ENCODE results near the gene PCDHGA1. TPM values are rescaled to one million over a fixed set of nuclear protein-coding genes. Genes with fewer than 3 reads are reported as not detected.

Gene PCDHGA1
- polyA plus RNA-seq, 3 donors: not detected

- no peak overlapping the region for H3K27ac Mint-ChIP-seq
- H3K36me3 ChIP-seq (replicated peaks in 1 of 2; ENCODE audit: control insufficient read depth in 1 of 2, insufficient read depth in 2 of 2, low read length in 2 of 2): no peaks in the 10 kb centered on the region
- H3K4me3 ChIP-seq (replicated peaks in 1 of 3; ENCODE audit: low read depth in 2 of 3, low read length in 3 of 3): no peak overlapping the region
- peaks cover 31 to 32% of the 10 kb centered on the region in 2 donors for H3K9me3 ChIP-seq (replicated peaks in 1 of 2; ENCODE audit: control insufficient read depth in 1 of 2, insufficient read depth in 1 of 2, low read length in 2 of 2)
- H4K20me1 ChIP-seq (ENCODE audit: insufficient read depth, low read length): no peaks in the 10 kb centered on the region
- H3K79me2 ChIP-seq (ENCODE audit: insufficient read depth, low read length): no peaks in the 10 kb centered on the region
- no CpG with 5 or more reads among the region's 2 CpGs for WGBS (ENCODE audit: insufficient coverage)
- H3K27me3 Mint-ChIP-seq (ENCODE audit: low read depth in 3 of 3): peaks cover 39 to 53% (median 53%) of the 10 kb centered on the region in 3 donors
- no peak overlapping the region for H2AFZ ChIP-seq (ENCODE audit: insufficient read depth, low read depth, low read length, poor library complexity, severe bottlenecking)
- peaks cover 32 to 81% of the 10 kb centered on the region in 2 donors for H3K27me3 ChIP-seq (ENCODE audit: control insufficient read depth in 2 of 2, insufficient read depth in 2 of 2, low read length in 2 of 2)
- peaks cover 20 to 22% of the 10 kb centered on the region in 2 donors for H3K36me3 Mint-ChIP-seq
- TF ChIP-seq CTCF (IDR thresholded peaks at IDR 0.05): no peak
- H3K4me3 Mint-ChIP-seq: no peak overlapping the region
- H3K4me1 Mint-ChIP-seq: peaks cover 21% of the 10 kb centered on the region
- intact Hi-C loops (cut with micrococcal nuclease): no loop called here
- H3K27ac ChIP-seq (ENCODE audit: low read depth in 1 of 2, low read length in 2 of 2): no peak overlapping the region
- H3K9ac ChIP-seq (ENCODE audit: insufficient read depth, low read length, poor library complexity, severe bottlenecking): no peak overlapping the region
- peaks cover 22 to 47% (median 37%) of the 10 kb centered on the region in 7 donors for H3K9me3 Mint-ChIP-seq
- no peak overlapping the region for H3K4me2 ChIP-seq (replicated peaks; ENCODE audit: extremely low read depth, low read length, poor library complexity, severe bottlenecking)
- peaks cover 17 to 19% of the 10 kb centered on the region in 2 donors for H3K4me1 ChIP-seq (ENCODE audit: control insufficient read depth in 1 of 2, insufficient read depth in 2 of 2, low read length in 2 of 2)
- DNase-seq: no peak
These were observed 103.7 kb downstream of the PCDHGA1 start for GRCh38 chr5:141434006-141434405.

- Histone ChIP-seq H3K9ac (ENCODE audit: insufficient read depth, low read length, poor library complexity, severe bottlenecking) (no peak overlapping the region), H3K27ac (ENCODE audit: low read depth in 1 of 2, low read length in 2 of 2) (no peak overlapping the region), H3K27me3 (ENCODE audit: control insufficient read depth in 2 of 2, insufficient read depth in 2 of 2, low read length in 2 of 2) (peaks cover 14 to 52% of the 10 kb centered on the region in 2 donors), H4K20me1 (ENCODE audit: insufficient read depth, low read length) (no peaks in the 10 kb centered on the region), H2AFZ (ENCODE audit: insufficient read depth, low read depth, low read length, poor library complexity, severe bottlenecking) (no peak overlapping the region), H3K4me2 (replicated peaks; ENCODE audit: extremely low read depth, low read length, poor library complexity, severe bottlenecking) (no peak overlapping the region), H3K79me2 (ENCODE audit: insufficient read depth, low read length) (no peaks in the 10 kb centered on the region), H3K36me3 (replicated peaks in 1 of 2; ENCODE audit: control insufficient read depth in 1 of 2, insufficient read depth in 2 of 2, low read length in 2 of 2) (no peaks in the 10 kb centered on the region), H3K9me3 (replicated peaks in 1 of 2; ENCODE audit: control insufficient read depth in 1 of 2, insufficient read depth in 1 of 2, low read length in 2 of 2) (peaks cover 22 to 28% of the 10 kb centered on the region in 2 donors), H3K4me3 (replicated peaks in 1 of 3; ENCODE audit: low read depth in 2 of 3, low read length in 3 of 3) (no peak overlapping the region), H3K4me1 (ENCODE audit: control insufficient read depth in 1 of 2, insufficient read depth in 2 of 2, low read length in 2 of 2) (no peaks in the 10 kb centered on the region)
- WGBS (ENCODE audit: insufficient coverage): no CpG with 5 or more reads among the region's 2 CpGs
- H3K27me3 Mint-ChIP-seq (ENCODE audit: low read depth in 3 of 3): peaks cover 16 to 42% (median 31%) of the 10 kb centered on the region in 3 donors
- no peak overlapping the region for H3K4me3 Mint-ChIP-seq
- DNase-seq: no peak
- peaks cover under 1% of the 10 kb centered on the region for H3K4me1 Mint-ChIP-seq
- no peak for TF ChIP-seq CTCF (IDR thresholded peaks at IDR 0.05)
- no peak overlapping the region for H3K27ac Mint-ChIP-seq
- H3K36me3 Mint-ChIP-seq: peaks cover 4 to 6% of the 10 kb centered on the region in 2 donors
- H3K9me3 Mint-ChIP-seq: peaks cover 7 to 54% (median 31%) of the 10 kb centered on the region in 7 donors
- intact Hi-C loops (cut with micrococcal nuclease): no loop called here
These were observed 106.9 kb downstream of the PCDHGA1 start for GRCh38 chr5:141437221-141437620.

Measured in CD14-positive monocyte (primary cell).